LoVo (cell line): ENCODE results near the gene SPHK2.
"Not testable (repeated sequence)": the region's sequence is repeated elsewhere in the genome, so short reads cannot be mapped to it uniquely, and the experiment has no call there.

Experiments used
- DNase-seq: peaks from one replicate; pipeline ENCODE4 v3.0.0-alpha.2; 2016; ENCODE audit warnings: low spot score

SPHK2 gene

DNA sequence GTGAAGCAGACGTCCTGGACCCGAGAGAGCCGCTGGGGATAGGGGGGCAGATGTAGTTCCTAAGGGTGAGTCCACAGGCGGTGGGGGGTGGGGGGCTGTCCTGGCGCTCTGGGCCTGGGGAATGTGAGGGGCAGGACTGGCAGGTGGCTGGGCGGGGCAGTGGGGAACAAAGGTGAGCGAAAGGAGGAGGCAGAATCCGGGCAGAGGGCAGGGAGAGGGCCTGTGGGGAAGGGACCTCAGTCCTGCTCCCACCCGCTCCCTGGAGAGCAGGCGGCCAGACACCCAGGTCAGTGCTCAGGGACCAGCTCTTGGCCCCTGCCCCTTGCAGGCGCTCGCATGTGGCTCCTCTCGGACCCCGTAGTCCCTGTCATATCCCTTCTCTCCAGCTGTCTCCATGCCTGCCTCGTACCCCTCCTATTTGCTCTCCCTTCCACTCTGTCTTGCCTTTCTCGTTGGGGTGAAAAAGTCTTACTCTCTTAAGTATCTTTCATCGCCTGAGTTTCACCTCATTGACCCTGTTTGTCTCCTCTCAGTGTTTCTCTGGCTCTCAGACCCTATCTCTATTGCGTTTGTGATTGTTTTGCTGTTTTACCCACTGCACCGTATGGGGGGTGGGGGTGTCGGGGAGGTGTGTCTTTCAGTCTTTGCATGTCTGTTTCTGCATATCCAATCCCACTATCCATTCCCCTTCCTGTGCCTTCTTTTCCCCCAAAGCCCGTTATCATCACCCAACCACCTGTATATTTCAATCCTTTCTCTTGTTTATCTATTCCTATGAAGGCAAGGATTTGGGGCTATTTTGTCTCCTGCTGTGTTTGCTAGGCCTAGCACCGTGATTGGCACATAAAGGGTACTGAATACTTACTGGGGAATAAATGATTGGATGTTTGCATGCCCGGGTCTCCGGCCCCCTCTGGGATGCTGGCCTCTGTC is 5.8 kb downstream of the SPHK2 start:
- DNase-seq: no peak

DNA sequence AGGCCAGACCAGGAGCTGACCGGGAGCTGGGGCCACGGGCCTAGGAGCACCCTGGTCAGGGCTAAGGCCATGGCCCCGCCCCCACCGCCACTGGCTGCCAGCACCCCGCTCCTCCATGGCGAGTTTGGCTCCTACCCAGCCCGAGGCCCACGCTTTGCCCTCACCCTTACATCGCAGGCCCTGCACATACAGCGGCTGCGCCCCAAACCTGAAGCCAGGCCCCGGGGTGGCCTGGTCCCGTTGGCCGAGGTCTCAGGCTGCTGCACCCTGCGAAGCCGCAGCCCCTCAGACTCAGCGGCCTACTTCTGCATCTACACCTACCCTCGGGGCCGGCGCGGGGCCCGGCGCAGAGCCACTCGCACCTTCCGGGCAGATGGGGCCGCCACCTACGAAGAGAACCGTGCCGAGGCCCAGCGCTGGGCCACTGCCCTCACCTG is 6.6 kb downstream of the SPHK2 start:
- DNase-seq: no peak

DNA sequence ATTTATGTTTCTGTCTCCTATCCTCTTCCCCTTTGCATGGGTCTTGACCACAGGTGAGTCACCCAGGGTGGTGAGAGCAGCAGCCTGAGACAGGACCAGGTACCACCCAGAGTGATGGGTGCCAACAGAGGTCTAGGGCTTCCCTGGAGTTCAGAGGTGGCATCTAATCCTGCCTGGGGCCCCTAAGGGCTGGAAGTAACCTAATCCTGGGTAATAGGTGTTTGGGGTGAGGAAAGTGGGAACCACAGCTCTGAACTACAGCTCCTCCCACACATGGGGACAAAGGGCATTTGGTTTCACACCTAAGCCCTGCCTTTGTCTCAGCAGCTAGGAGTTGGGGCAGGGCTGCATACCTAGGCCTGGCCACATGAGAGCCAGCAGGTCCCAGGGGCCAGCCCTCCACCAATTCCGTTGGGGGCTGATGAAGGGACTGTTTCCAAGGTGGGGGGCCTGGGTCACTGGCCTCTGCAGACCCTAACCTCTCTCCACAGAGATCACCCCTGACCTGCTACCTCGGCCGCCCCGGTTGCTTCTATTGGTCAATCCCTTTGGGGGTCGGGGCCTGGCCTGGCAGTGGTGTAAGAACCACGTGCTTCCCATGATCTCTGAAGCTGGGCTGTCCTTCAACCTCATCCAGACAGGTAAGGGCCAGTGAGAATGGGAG is 8.0 kb downstream of the SPHK2 start:
- DNase-seq: no peak

DNA sequence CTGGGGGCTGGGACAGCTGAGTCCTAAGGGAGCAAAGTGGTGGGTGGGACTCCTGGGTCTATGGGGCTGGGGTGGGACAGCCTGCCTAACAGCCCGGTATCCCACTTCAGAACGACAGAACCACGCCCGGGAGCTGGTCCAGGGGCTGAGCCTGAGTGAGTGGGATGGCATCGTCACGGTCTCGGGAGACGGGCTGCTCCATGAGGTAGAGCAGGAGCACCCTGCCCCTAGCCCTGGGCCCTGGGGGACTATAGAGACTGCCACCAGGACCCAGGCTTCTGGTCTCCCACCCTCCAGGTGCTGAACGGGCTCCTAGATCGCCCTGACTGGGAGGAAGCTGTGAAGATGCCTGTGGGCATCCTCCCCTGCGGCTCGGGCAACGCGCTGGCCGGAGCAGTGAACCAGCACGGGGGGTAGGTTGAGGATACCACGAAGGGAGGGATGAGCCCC is 8.6 kb downstream of the SPHK2 start:
- DNase-seq: no peak

DNA sequence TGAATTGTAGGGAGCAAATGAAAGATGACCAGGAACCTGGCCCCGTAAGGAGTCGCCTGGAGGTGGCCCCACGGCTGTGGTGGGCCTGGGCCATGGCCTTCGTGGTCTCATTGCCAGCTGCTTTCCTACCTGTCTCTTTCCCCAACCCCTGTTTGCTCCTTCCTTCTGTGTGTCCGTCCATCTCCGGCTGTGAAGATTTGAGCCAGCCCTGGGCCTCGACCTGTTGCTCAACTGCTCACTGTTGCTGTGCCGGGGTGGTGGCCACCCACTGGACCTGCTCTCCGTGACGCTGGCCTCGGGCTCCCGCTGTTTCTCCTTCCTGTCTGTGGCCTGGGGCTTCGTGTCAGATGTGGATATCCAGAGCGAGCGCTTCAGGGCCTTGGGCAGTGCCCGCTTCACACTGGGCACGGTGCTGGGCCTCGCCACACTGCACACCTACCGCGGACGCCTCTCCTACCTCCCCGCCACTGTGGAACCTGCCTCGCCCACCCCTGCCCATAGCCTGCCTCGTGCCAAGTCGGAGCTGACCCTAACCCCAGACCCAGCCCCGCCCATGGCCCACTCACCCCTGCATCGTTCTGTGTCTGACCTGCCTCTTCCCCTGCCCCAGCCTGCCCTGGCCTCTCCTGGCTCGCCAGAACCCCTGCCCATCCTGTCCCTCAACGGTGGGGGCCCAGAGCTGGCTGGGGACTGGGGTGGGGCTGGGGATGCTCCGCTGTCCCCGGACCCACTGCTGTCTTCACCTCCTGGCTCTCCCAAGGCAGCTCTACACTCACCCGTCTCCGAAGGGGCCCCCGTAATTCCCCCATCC is 9.4 kb downstream of the SPHK2 start:
- DNase-seq: no peak

DNA sequence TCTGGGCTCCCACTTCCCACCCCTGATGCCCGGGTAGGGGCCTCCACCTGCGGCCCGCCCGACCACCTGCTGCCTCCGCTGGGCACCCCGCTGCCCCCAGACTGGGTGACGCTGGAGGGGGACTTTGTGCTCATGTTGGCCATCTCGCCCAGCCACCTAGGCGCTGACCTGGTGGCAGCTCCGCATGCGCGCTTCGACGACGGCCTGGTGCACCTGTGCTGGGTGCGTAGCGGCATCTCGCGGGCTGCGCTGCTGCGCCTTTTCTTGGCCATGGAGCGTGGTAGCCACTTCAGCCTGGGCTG is 9.9 kb downstream of the SPHK2 start:
- DNase-seq: no peak

DNA sequence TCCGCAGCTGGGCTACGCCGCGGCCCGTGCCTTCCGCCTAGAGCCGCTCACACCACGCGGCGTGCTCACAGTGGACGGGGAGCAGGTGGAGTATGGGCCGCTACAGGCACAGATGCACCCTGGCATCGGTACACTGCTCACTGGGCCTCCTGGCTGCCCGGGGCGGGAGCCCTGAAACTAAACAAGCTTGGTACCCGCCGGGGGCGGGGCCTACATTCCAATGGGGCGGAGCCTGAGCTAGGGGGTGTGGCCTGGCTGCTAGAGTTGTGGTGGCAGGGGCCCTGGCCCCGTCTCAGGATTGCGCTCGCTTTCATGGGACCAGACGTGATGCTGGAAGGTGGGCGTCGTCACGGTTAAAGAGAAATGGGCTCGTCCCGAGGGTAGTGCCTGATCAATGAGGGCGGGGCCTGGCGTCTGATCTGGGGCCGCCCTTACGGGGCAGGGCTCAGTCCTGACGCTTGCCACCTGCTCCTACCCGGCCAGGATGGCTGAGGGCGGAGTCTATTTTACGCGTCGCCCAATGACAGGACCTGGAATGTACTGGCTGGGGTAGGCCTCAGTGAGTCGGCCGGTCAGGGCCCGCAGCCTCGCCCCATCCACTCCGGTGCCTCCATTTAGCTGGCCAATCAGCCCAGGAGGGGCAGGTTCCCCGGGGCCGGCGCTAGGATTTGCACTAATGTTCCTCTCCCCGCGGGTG is 10.4 kb downstream of the SPHK2 start:
- no peak for DNase-seq

DNA sequence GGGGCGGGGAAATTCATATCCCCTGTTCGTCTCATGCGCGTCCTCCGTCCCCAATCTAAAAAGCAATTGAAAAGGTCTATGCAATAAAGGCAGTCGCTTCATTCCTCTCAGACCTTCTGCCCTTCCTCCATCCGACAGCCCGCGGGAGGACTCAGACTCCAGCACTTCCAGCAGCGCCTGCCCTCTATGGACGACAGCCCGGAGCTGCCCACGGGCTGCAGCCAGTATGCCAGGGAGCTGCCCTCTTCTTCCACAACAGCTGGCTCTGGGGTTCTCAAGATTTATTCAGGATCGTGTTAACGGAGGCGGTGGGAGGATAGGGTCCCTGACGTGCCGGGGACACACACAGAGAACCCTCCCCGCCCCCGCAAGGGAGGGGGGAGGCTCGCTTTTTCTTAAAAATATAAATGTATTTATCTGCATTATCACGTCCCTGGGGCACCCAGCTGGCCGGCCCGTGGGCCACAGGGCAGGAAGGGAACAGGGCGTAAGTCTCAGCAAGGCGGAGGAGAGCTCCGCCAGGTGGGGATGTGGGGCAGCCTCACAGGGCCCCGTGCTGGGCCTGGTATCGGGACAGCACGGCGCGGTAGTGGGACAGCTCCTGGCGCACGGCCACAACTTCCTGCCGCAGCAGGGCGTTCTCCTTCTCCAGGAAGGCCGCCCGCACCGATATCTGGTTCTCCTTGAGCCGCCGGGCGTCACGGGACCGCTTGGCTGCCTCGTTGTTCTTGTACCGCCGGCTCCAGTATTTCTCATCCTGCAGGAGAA is 11.2 kb downstream of the SPHK2 start:
- no peak for DNase-seq

DNA sequence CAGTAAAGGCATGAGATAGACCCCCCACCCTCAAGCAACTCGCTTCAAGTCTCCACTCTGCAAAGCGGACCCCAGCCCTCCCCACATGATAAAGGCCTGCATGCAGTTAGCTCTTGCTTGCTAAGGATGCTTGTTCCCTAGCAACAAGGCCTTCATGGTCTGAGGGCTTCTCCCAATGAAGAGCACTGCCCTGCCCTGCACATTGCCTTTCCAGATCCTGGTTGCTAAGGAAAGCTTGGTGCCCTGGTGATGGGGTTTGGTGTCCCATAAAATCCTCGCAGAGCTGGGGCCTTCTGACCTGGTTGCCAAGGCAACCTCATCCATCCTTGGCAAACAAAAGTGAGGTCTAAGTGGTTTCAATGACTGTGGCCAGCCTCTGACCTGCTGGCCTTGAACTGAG is 11.9 kb downstream of the SPHK2 start:
- no peak for DNase-seq

DNA sequence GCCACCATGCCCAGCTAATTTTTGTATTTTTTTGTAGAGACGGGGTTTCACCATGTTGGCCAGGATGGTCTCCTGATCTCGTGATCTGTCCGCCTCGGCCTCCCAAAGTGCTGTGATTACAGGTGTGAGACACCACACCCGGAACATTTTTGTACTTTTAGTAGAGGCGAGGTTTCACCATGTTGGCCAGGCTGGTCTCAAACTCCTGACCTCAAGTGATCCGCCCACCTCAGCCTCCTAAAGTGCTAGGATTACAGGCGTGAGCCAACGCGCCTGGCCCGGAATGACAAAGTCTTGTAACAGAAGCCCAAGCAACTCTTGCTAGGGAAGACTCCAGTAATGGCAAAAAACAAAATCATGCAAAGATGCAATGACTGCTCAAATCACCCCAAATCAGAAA is 13.0 kb downstream of the SPHK2 start:
- not testable (repeated sequence) for DNase-seq

DNA sequence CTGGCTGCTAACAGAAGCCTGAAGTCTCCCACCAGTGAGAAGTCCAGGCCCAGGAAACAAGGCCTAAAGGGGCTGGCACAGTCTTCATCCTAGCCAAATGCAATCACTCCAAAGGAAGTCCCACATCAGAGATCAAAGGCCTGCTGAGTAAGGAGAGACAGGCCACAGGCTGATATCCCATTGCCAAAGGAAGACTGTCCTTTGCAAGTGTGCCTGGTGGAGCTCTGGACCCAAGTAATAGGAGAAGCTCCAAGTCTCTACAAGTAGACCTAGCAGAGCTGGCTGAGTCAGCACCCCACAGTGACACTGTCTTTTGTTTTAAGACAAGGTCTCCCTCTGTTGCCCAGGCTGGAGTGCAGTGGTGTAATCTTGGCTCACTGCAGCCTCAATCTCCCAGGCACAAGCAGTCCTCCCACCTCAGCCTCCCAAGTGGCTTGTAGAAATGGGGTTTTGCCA is 13.4 kb downstream of the SPHK2 start:
- DNase-seq: no peak

DNA sequence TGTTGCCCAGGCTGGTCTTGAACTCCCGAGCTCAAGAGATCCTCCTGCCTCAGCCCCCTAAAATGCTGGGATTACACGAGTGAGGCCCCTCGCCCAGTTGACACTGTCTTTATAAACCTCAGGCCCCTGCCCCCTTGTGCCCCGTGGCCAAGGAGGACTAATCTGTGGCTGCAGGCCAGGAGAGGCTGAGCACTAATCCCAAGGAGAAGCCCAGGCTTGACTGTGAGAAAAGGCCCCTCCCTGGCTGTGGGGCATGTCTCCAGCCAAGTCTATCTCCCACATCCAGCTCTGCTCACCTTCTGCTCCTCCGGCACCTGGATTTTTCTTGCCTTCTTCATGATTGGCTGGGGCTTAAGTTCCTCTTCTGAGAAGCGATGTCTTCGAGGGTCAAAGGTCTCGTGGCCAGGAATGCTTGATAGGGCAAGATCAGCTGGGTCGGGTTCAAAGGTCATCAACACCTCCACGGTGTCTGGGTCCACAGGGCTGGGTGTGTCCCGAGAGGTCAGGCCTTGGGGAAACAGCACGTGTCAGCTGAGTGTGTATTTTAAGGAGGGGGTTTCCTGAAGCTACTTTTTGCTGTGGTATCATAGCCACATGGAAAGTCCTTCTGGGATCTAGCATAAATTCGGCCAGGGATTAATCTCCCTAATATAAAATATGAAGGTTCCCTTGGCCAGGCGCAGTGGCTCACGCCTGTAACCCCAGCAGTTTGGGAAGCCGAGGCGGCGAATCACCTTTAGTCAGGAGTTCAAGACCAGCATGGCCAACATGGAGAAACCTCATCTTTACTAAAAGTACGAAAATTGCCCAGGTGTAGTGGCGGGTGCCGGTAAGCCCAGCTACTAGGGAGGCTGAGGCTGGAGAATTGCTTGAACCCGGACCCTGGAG is 14.1 kb downstream of the SPHK2 start:
- no peak for DNase-seq

DNA sequence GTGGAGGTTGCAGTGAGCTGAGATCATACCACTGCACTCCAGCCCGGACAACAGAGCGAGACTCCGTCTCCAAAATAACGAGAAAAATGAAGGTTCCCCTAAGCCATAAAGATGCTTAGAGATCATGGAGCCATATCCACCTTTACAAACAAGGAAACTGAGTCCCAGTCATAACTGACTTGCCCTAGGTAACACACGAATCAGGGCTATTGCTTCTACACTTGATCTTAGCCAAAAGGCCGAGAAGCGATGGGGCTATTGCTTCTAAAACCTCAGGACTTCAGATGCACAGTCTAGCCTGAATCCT is 14.7 kb downstream of the SPHK2 start:
- no peak for DNase-seq

DNA sequence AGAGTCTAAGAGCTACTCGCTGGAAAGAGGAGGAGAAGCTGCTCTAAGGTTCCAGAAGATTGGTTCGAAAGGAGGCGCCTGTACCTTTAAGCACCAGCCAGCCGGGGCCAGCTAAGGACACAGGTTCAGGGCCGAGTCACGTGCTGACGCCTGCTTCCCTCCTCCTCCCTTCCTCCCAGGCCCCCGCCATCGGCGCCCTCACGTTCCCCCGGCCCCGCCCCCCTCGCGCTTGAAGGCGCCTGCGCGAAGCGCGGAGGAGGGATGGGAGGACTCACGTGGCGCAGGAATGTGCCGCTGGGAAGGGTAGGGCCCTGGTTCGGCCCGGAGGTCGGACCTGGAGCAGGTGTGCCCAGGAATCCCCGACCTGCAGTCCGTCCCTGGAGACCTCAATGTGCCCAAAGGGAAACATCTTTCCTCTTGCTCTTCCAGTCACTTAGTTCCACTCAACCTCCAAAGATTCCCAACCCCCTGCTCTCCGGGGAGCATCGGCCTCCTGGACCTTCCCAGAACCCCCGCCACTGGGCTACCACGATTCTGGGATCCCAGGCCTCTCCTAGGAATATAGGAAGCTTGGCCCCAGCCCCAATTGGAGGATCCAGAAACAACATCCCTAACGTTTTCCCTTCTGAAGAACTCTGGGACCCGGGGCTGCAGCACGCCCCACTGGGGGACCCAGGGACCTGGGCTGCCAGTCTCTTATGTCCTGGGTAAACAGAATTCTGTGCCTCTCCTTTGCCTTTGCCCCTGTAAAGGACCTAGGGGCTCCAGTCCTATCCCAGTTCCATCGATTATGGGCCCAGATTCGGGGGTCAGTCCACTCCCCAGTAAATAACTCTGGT is 15.3 kb downstream of the SPHK2 start:
- DNase-seq: peak; percentile 94

DNA sequence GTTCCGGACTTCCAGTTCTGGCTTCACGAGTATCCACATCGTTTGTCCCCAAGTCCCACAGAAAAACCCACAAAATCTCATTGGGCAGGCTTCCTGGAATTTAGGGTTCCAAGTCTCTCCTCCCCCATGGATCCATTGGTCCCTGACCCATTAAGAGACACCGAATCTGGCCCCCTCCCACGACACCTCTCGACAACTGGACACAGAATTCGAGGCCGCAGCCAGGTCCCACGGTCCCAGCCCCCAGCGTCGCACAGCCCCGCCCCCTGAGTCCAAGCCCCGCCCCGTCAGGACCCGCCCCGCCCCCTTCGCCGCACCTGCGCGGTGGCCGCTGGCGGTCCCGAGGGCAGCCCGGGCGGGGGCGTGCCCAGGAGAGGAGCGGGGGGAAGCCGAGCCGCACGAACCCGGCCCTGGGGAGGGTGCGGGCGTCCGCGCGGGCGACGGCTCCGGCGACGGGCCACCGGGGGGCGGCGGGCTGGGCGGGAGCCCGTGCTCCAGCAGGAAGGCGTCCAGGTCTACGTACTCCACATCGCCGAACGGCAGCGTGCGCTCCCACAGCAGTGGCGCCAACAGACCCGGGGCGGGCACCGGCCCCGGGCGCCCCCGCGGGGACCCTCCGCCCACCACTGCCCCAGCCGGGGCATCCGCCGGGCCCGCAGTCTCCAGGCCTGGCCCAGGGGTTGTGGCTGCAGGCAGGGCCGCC is 16.1 kb downstream of the SPHK2 start:
- DNase-seq: peak; percentile 79

DNA sequence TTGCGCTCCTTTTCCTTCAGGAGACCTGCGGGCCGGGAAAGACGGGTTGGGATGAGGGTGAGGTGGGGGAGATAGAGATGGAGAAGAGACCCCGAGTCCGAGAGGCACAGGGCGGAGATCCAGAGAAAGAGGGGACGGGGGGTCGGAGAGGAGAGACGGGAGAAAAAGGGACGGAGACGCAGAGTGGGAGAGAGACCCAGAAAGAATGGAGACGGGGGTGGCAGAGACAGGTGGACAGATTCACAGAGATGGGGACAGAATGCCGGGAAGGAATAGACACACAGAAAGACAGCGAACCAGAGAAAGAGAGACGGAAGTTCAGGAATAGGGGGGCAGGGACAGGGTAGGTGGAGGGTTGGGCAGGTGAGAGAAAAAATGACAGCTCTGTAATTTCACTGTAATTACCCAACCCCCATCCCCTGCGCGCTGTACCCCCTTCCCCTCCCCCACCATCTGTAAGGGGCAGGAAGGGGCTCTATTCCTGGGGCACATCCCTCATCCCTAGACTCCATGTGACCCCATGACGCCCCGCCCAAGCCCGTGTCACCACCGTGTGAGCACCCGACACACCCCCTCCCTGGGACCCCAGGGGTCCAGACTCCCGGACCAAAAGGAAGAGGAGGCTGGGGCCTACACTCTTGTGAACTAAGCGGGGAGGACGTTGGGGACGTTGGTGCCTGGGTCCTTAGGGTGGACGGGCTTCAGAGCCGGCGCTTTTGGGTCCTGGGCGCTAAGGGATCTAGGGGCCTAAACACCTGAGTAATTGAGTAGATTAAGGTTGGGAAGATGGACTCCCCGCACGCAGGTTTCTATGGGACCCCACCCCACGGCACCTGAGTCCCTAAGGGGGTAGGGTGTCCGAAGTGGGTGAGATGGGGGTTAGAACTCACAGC is 16.9 kb downstream of the SPHK2 start:
- no peak for DNase-seq

DNA sequence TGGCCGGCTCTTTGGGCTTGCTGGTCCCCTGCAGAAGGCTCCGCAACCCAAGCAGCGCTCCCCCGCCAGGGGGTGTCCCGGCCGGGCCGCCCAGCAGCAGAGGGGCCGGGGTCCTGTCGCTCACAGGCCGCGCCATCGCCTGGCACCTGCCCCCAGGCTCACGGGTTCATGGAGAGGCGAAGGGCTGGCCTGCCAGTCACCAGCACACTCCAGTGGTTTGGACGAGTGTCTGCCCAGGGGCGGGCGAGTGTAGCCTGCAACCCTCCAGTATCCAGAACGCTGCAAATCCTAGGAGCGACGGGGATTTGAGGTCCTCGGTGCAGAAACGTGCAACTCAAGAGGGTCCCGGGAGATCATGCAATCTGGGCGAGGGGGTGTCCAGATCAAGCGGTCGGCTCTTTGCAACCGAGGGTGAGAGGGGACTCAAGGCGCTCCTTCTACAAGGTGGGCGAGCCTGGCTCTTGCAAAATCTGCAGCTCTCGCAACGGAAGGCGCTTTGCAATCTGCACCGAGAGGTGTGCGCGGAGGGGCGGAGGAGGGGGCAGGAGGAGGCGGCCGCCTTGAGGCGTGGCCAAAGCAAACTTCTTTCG is 17.6 kb downstream of the SPHK2 start, which contains the start of gene DBP:
TSS of gene DBP (minus strand) at position 521 of the 590 bp plus-strand sequence. CDS start at position 136, 385 bp downstream.
- no peak for DNase-seq
